ENCODE results near the gene TRIM4.
"Not testable (repeated sequence)": the region's sequence is repeated elsewhere in the genome, so short reads cannot be mapped to it uniquely, and the experiment has no call there.

TRIM4 gene

GRCh38 chr7:99893280-99893679, 26.1 kb downstream of the TRIM4 start:
- TF ChIP-seq, protein P1, sequence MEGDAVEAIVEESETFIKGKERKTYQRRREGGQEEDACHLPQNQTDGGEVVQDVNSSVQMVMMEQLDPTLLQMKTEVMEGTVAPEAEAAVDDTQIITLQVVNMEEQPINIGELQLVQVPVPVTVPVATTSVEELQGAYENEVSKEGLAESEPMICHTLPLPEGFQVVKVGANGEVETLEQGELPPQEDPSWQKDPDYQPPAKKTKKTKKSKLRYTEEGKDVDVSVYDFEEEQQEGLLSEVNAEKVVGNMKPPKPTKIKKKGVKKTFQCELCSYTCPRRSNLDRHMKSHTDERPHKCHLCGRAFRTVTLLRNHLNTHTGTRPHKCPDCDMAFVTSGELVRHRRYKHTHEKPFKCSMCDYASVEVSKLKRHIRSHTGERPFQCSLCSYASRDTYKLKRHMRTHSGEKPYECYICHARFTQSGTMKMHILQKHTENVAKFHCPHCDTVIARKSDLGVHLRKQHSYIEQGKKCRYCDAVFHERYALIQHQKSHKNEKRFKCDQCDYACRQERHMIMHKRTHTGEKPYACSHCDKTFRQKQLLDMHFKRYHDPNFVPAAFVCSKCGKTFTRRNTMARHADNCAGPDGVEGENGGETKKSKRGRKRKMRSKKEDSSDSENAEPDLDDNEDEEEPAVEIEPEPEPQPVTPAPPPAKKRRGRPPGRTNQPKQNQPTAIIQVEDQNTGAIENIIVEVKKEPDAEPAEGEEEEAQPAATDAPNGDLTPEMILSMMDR (IDR thresholded peaks at IDR 0.05; ENCODE audit: low read depth, low read length) = no peak

GRCh38 chr7:99890348-99890747, 29.0 kb downstream of the TRIM4 start:
- not testable (repeated sequence) for DNase-seq (ENCODE audit: extremely low read depth, low read depth)

More at GRCh38 chr7:99893280-99893679, 26.1 kb downstream of the TRIM4 start:
- no peak for DNase-seq (ENCODE audit: extremely low read depth, low read depth)

GRCh38 chr7:99888366-99888765, 31.0 kb downstream of the TRIM4 start:
- not testable (repeated sequence) for DNase-seq (ENCODE audit: extremely low read depth, low read depth)

DNA sequence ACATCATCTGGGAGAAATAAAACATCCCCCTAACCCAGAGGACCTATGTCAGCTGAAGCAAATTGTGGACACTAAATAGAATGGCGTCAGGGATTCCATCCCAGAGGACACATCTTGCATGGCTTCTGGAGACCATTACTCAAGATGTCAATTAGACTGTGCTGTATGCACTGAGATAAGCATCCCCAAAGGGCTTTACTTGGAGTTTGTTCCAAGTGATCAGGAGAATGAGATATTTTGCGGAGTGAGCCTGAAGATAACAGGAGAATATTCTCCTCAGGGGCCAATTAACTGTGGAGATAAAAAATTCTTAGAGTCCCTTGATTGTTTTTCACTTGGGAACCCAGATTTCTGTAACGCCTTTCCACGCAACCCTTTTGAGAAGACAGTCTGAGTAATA, 38.0 kb downstream of the TRIM4 start:
- no peak for DNase-seq (ENCODE audit: extremely low read depth, low read depth)
- TF ChIP-seq, protein P1 (IDR thresholded peaks at IDR 0.05; ENCODE audit: low read depth, low read length) = no peak

- TF ChIP-seq, protein P1 (IDR thresholded peaks at IDR 0.05; ENCODE audit: low read depth, low read length) = no peak
- no peak for DNase-seq (ENCODE audit: extremely low read depth, low read depth)
Measured at GRCh38 chr7:99876933-99877332, 42.4 kb downstream of the TRIM4 start, which contains the start of gene OR2AE1. TSS of gene OR2AE1 (minus strand) at chr7:99877033. CDS start at chr7:99877033, 0 bp downstream.

DNA sequence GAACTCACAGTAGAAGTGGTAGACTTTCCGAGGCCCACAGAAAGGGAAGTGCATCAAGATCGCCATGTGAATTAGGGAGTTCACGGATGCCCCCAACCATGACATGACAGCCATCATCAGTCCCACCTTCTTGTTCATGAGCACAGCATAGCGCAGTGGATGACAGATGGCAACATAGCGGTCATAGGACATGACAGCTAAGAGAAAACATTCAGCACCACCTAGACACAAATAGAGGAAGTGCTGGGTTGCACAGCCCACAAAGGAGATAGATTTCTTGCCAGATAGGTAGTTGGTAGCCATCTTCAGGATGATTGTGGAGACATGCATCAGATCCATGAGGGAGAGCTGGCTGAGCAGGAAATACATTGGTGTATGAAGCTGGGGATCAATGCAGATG, 42.8 kb downstream of the TRIM4 start:
- TF ChIP-seq, protein P1 (IDR thresholded peaks at IDR 0.05; ENCODE audit: low read depth, low read length) = no peak
- DNase-seq (ENCODE audit: extremely low read depth, low read depth) = no peak

DNA sequence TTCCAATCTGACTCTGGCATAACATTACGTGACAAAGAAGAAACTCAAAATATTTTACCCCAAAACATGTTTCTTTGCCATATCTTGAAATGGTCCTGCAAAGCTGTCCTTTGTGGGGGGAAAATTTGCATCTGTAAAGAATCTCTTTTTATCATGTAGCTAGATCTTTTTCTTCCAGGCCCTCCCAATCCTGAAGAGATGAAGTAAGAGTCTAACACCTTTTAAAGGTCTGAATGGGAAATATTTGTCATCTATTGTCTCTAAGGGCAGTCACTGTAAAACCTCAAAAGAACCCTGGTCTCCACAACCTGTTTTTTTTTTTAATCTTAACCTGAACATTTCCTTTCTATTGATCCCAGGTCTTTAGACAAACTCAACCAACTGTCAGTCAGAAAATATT, 51.1 kb downstream of the TRIM4 start:
- no peak for DNase-seq (ENCODE audit: extremely low read depth, low read depth)
- TF ChIP-seq, protein P1 (IDR thresholded peaks at IDR 0.05; ENCODE audit: low read depth, low read length) = no peak

GRCh38 chr7:99867477-99867876, 51.9 kb downstream of the TRIM4 start:
- not testable (repeated sequence) for DNase-seq (ENCODE audit: extremely low read depth, low read depth)

DNA sequence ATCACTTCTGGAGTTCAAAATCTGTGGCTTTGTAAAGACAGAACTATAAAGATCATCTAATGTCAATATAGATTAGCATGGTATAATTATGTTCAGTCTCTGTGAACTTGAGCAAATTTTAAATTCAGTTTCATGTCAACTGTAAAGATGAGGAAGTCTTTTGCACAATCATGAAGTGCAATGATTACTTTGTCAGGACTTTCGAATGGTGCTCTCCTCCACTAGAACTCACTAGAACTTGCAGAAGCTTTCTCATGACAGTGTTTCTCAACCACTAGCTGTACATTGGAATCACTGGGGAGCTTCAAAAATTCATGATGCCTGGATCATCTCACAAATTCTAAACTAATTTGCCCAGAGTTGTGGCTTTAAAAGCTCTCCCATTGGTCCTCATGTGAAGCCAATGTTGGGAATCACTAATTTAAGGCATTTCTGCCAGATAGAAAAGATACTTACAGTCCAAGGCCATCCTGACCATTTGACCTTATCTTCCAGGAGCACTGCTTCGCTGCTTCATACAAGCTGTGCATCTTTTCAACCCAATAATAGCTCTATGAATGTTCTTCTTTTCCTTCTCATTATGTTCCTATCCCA, 55.4 kb downstream of the TRIM4 start:
- TF ChIP-seq, protein P1 (IDR thresholded peaks at IDR 0.05; ENCODE audit: low read depth, low read length) = no peak
- DNase-seq (ENCODE audit: extremely low read depth, low read depth) = no peak
